HL-60 (cell line): ENCODE measurements around the gene RNU1-4.
"Not testable (repeated sequence)": the region's sequence is repeated elsewhere in the genome, so short reads cannot be mapped to it uniquely, and the experiment has no call there.

ENCODE experiments used
- DNase-seq, 2 experiments: peaks; one replicate each; pipeline ENCODE4 v3.0.0-alpha.2; 2010 to 2020; ENCODE audit warnings: low read depth in 1 of 2, low spot score in 1 of 2
- H3K27ac ChIP-seq: fragments of 250-450 bp; sonication (Bioruptor Pico); replicated peaks from 2 replicates; pipeline ENCODE4 v1.5.1; 2020; ENCODE audit warnings: mild to moderate bottlenecking, moderate library complexity
- H3K27me3 ChIP-seq: fragments of 250-450 bp; sonication (Bioruptor Pico); 2 replicates; pipeline ENCODE4 v1.5.1; 2021; ENCODE audit warnings: mild to moderate bottlenecking, moderate library complexity; ENCODE audit not compliant: insufficient read depth, poor library complexity, severe bottlenecking
- H3K4me3 ChIP-seq: replicated peaks from 2 replicates; pipeline ENCODE4 v1.5.1; 2011; ENCODE audit warnings: mild to moderate bottlenecking, control low read depth, low read length; ENCODE audit not compliant: insufficient read depth

RNU1-4 gene

DNA sequence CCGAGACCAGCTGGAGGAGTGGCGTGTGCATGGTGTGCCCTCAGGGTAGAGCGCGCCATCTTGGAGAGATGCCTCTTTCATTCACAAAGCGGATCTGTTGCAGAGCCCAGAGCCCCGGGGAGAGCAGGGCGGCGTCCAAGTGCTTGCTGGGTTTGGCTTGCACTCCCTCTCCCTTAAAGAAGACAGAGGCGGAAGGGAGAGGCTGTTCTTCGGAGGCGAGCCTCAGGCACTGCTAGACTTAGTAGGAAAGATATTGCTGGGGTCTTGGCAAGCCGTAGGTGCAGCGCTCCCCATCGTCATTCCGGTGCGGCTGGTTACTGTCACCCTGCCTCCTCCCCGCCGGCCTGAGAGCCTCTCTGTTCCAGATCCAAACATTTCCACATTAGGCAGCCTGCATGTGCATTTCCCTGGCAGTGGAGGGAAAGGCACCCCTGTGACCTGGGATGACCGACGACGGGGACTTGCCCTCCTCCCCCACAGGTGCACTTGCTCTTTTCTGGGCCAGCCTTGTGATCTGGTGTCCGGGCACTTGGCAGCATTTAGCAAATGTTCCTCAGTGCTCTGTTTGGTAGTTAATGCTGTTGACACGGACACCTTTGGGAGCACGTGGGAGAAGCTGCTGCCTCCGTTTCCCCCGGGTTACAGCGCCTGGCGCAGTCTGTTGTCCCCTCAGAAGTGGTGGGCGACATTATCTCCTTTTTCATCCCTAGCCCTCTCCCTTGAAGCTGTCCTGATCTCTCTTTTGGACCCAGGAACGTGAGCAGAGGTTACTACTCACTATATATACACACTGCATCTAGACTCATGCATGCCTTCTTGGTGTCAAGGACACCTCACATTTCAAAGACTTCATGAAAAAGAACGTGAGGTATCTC is 25.7 kb downstream of the RNU1-4 start:
- H3K27ac ChIP-seq, DNase-seq, H3K4me3 ChIP-seq, H3K27me3 ChIP-seq: not testable (repeated sequence)

GRCh38 chr1:16766689-16767256 is 26.5 kb downstream of the RNU1-4 start:
- not testable (repeated sequence) for DNase-seq, H3K27ac ChIP-seq, H3K27me3 ChIP-seq, H3K4me3 ChIP-seq

DNA sequence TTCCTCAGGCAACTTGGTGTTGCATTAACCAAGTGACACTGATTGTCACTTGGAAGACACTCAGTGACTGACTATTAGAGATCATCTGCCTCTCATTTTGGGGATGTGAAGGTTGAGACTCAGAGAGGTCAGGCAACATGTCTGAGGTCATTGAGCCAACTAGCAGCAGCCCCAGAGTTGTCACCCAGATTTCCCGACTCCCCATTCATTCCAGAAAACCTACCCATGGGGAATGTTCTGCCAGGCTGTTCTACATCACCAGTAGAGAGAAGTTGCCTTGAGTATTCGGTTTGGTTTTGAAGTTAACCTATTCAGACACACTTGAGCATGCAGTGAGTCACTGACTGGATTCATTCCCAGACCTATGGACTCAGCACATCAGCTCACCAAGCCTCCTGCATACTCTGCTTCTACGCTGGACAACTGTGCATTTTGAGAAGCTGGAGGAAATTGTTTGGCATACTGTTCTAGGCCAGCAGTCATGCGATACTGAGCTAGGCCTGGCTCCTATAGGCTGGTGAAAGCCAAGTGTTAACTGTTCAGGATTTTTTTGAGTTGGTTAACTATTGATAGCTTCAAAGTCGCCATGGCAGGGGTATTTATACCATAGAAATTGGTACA is 29.9 kb downstream of the RNU1-4 start:
- H3K4me3 ChIP-seq, H3K27me3 ChIP-seq, H3K27ac ChIP-seq, DNase-seq: not testable (repeated sequence)

DNA sequence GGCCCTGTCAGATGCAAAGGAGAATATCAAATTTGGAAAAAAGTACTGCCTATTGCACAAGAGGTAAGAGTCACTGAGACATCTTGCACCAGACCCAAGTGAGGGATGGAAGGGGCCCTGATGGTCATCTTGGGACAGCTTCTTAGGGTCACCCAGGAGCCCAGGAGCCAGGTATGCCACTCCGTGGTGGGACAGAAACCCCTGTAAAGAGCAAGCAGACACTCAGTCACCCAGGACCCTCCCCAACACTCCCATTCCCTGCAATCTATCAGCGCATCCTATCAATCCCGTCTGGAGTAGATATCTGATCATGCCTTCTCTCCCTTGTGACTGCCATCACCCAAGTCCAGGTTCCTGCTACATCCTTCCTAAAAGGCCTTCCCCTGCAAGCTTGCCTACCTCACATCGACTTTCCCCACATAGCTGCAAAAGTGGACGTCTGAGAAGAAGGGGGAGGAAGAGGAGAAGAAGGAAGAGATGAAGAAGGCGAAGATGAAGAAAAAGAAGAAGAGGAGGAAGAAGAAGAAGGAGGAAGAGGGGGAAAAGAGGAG is 30.7 kb downstream of the RNU1-4 start:
- H3K27ac ChIP-seq, H3K27me3 ChIP-seq, H3K4me3 ChIP-seq, DNase-seq: not testable (repeated sequence)

GRCh38 chr1:16772275-16773204 is 32.2 kb downstream of the RNU1-4 start:
- not testable (repeated sequence) for H3K27me3 ChIP-seq, H3K4me3 ChIP-seq, DNase-seq, H3K27ac ChIP-seq

- H3K27me3 ChIP-seq, H3K27ac ChIP-seq, DNase-seq, H3K4me3 ChIP-seq: not testable (repeated sequence)
Measured at GRCh38 chr1:16773205-16773596, 32.9 kb downstream of the RNU1-4 start.

DNA sequence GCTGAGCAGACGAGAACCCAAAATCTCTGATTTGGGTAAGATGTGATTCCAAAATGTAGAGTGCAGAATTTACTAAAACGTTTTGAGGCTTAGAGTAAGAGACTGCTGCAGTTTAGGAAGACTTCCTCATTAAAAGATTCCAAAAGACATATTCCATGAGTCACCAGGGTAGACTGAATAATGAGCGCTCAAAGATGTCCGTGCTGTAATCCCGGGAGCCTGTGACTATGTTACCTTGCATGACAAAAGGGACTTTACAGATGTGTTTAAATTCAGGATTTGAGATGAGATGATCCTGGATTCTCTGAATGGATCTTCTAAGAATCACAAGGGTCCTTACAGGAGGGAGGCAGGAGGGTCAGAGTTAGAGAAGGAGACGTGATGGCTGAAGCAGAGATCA is 33.4 kb downstream of the RNU1-4 start:
- not testable (repeated sequence) for H3K27ac ChIP-seq, H3K27me3 ChIP-seq, DNase-seq, H3K4me3 ChIP-seq

DNA sequence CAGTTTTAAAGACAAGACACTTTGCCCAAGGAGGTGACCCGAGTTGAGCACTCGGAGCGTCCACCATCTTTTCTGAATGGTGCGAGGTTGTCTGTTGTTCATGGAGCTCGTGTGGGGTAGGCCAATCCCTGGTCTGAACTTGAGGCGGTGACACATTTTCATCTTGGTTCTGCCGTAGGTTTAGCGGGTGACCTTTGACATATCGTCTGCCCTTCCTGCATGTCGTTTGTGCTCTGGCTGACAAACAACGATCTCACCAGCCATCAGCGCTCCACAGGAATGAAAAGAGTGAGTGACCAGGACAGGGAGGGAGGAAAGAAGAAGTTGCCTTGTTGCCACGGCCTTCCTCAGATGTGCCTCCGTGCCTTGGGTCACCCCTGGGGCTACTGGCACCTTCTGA is 34.5 kb downstream of the RNU1-4 start:
- DNase-seq, H3K27me3 ChIP-seq, H3K4me3 ChIP-seq, H3K27ac ChIP-seq: not testable (repeated sequence)

GRCh38 chr1:16775290-16775689 is 35.0 kb downstream of the RNU1-4 start:
- H3K27me3 ChIP-seq, H3K27ac ChIP-seq, H3K4me3 ChIP-seq, DNase-seq: not testable (repeated sequence)

- not testable (repeated sequence) for H3K27ac ChIP-seq, H3K27me3 ChIP-seq
Measured at GRCh38 chr1:16776248-16776647, 35.9 kb downstream of the RNU1-4 start.

DNA sequence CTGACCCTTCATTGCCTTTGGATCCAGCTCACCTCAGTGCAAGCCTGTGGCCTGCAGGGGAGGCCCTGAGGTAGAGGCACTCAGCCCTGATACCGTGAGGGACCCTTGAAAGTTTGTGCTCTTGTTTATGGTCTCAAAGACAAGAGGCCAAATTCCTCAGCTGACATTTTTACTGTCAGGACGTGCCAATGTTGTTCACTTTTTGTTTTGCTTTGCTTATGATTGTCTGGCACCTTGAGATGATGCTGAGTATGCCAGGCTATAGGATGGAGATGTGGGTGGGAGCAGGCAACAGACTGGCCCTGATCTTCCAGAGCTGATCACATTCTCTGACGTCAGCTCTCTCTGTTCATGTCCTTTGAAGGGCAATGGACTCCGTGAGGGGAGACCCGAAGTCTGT is 36.5 kb downstream of the RNU1-4 start:
- not testable (repeated sequence) for H3K4me3 ChIP-seq, DNase-seq, H3K27ac ChIP-seq, H3K27me3 ChIP-seq

More at GRCh38 chr1:16776248-16776647, 35.9 kb downstream of the RNU1-4 start:
- not testable (repeated sequence) for DNase-seq, H3K4me3 ChIP-seq

- H3K27me3 ChIP-seq, H3K4me3 ChIP-seq, H3K27ac ChIP-seq, DNase-seq: not testable (repeated sequence)
Measured at GRCh38 chr1:16777821-16778220, 37.5 kb downstream of the RNU1-4 start.

- H3K27me3 ChIP-seq, DNase-seq, H3K27ac ChIP-seq: not testable (repeated sequence)
Measured at GRCh38 chr1:16779525-16779924, 39.2 kb downstream of the RNU1-4 start.

DNA sequence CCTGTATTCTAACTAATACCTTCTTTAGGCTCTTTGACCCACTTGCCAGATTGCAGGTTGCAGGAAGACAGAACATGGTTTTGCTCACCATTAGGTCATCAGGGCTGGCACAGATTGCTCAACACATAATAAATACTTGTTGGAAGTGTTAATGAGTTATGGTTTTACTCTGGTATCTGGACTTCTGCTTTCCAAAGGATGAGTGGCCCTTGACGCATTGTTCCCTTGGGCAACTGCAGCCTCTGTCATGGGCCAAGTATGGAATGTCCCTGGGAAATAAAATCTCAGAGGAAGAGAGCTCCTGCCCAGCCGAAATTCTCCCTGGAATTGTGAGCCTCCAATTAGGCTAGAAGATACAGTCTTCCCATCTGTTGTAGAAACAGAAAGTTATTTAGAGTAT is 40.7 kb downstream of the RNU1-4 start:
- not testable (repeated sequence) for H3K4me3 ChIP-seq, H3K27ac ChIP-seq, H3K27me3 ChIP-seq, DNase-seq

More at GRCh38 chr1:16779525-16779924, 39.2 kb downstream of the RNU1-4 start:
- H3K4me3 ChIP-seq, result not testable (repeated sequence)
